HG02763 (cell line): ENCODE results near the gene MSH2.

Experiments used
- ATAC-seq: cut with Tn5 transposase; IDR thresholded peaks from one replicate; pipeline ENCODE4 v1.9.1; 2021; ENCODE audit warnings: mild to moderate bottlenecking, moderate library complexity; ENCODE audit not compliant: unreplicated experiment

The MSH2 gene

GRCh38 chr2:47471429-47472116 is 68.6 kb downstream of the MSH2 start:
- ATAC-seq = no peak

DNA sequence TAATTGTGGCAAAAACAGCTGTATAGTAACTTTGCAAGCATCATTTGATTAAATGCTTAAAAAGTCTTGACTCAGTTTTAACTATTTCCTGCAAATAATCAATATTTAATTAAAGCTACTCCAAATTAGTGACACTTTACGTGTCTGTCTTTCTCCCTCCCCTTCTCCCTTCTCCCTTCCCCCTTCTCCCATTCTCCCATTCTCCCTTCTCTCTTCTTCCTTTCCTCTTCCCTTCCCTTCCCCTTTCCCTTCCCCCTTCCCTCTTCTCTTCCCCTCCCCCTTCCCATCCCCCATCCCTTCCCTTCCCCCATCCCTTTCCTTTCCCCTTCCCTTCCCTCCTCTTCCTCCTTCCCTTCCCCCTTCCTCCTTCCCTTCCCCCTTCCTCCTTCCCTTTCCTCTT is 76.9 kb downstream of the MSH2 start:
- no peak for ATAC-seq

DNA sequence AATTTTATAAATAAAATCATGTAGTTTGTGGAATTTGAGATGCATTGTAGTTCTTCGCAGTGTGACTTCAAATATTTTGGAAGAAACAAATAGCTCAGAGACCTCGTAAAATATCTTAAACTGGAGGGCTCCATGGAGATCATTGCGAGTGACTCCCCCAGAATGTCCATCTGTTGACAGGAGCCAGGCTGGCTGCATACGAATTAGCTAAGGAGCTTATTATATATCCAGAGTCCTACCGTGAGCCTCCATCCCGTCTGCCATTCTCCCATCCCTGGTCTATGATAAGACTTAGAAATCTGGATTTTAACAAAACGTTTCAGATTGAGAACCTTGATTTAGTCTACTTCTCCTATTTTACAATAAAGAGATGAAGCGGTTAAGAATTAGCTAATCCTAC is 80.2 kb downstream of the MSH2 start:
- no peak for ATAC-seq

DNA sequence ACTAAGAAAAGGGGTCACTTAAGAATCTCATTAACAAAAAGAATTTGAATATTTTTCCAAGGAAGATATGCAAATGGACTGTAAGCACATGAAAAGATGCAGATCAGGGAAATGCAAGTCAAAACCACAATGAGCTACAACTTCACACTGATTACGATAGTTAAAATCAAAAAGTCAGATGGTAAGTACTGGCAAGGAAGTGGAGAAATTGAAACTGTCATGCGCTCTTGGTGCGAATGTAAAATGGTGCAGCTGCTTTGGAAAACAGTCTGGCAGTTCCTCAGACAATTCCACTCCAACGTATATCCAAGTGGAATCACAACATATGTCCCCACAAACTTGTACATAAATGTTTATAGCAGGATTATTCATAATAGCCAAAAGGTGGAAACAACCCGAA is 81.4 kb downstream of the MSH2 start:
- no peak for ATAC-seq

DNA sequence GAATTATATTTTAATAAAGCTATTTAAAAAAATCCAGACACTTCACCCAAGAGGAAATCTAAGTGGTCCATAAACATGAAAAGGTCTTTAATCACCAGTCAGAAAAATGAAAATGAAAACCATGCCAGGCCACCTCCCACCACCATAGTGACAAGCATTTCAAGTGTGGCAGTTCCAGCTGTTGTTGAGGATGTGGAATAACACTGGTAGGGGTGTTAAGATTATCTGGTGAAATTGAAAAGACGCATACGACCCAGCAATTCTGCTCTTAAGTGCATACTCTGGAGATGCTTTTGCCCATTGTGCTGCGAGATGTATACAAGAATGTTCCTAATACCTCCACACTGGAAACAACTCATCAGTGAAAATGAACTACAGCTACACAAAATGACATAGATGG is 82.2 kb downstream of the MSH2 start:
- no peak for ATAC-seq

- no peak for ATAC-seq
Observed at GRCh38 chr2:47485751-47486300, 82.9 kb downstream of the MSH2 start.

- ATAC-seq = no peak
Observed at GRCh38 chr2:47486841-47487497, 84.0 kb downstream of the MSH2 start.

- ATAC-seq = no peak
Observed at GRCh38 chr2:47487498-47487875, 84.5 kb downstream of the MSH2 start.

DNA sequence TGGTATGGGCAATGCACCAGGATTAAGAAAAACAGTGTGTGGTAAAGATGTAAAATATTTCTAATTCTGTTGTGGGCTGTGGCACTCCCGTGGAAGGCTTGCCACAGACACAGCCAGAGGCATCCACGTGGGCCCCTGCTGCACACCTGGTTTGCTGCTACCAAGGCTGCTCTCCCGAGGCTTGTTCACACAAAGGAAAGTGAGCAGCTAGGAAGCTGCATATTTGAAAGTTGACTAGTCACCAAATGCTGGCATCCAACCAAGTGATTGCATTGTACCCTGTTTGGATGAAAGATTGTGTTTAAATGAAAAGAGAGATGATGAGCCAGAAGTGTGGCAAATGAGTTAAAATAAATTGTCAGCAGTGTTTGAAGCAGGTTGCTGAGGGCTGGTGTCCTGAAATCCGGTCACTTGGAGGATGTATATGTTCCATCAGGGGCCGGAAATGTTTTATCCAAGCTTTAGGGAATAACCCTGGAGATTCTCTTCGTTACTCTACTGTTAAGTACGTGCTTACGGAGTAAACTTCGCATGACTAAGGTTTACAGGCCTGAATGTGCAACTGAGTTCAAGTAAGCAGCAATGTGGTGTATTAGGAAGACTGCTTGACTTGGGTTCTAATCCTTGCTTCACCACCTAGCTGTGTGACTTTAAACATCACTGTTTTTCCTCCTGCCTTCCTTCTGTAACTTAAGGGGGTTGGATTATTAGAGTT is 86.1 kb downstream of the MSH2 start:
- no peak for ATAC-seq

- no peak for ATAC-seq
Observed at GRCh38 chr2:47490406-47490805, 87.5 kb downstream of the MSH2 start.

DNA sequence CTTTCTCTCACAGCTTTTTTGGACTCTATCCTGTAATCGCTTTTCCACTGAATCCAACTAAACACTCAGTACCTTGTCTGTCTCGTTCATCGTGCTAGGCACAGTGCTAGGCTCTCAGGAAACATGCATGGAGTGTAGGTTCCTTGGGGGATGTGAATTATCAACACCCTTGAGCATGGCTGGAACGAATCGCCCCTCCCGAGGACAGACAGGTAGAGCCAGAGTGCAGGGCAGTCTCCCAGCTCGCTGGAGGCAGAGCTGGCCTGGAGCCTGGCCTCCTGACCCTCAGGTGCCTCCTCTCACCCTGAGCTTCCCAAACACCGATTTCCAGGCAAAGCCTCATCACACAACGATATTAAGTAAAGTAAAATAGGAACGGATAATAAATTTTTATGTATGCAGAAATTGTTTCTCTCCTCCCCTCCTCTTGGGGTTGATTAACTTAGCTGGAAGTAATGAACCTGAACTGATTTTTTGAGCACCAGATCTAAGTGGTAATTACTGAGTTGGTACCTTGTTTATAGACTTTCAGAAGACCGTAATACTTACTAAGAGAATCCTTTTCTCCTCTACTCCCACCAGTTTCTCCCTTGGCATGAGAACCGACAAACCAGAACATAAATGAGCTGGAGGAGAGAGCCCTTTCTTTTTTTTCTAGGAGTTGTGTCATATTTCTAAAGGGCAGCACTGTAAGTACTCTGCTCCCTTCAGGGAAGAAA is 90.5 kb downstream of the MSH2 start:
- no peak for ATAC-seq

GRCh38 chr2:47494267-47495130 is 91.5 kb downstream of the MSH2 start:
- ATAC-seq = no peak

DNA sequence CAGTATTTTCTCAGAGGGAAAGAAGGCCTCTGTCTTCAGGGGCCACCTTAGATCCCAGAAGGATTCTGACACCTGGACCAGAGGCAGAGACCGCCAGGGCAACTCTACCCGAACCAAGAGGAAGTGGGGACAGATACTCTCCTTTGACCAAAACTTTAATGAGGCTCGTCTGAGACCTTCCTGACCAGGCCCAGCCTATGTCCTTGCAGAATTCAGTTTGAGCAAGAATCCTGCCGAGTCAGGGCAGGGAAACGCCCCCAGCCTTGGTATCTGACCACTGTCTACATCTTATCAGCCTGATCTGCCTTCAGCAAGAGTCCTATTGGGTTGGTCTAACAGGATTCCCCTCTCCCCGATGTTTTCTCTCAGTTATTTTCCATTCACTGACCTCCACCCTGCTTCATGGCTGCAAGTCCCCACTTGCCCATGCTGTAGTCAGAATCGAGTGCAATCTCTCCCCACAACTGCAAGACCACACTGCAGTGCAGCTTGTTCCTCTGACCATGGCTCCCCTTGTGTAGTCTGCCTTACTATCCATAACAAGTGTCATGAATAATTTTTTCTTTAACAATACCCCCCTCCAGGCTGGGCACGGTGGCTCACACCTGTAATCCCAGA is 95.0 kb downstream of the MSH2 start:
- ATAC-seq = no peak

DNA sequence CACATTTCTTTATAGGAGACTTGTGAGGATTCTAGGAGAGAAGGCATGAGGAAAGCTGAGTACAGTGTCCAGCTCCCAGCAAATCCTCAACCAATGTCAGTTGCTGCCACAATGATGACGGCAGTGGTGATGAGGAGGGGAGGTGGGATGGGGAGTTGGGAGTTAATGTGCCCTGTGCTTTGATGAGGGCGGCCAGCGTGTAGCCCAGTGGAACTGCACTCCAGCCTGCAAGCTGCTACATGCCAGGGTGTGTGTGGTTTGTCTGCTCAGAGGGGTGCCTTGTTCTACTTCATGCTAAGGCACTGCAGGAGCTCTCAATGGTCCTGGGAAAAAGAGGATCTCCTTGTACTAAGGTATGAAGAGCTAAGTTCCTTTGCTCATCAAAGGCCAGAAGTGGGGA is 96.1 kb downstream of the MSH2 start:
- no peak for ATAC-seq

- ATAC-seq = no peak
Observed at GRCh38 chr2:47499621-47500309, 96.8 kb downstream of the MSH2 start.

- ATAC-seq = no peak
Observed at GRCh38 chr2:47501374-47502200, 98.6 kb downstream of the MSH2 start.

- peak; percentile 57 for ATAC-seq
Observed at GRCh38 chr2:47502498-47502897, 99.5 kb downstream of the MSH2 start.

DNA sequence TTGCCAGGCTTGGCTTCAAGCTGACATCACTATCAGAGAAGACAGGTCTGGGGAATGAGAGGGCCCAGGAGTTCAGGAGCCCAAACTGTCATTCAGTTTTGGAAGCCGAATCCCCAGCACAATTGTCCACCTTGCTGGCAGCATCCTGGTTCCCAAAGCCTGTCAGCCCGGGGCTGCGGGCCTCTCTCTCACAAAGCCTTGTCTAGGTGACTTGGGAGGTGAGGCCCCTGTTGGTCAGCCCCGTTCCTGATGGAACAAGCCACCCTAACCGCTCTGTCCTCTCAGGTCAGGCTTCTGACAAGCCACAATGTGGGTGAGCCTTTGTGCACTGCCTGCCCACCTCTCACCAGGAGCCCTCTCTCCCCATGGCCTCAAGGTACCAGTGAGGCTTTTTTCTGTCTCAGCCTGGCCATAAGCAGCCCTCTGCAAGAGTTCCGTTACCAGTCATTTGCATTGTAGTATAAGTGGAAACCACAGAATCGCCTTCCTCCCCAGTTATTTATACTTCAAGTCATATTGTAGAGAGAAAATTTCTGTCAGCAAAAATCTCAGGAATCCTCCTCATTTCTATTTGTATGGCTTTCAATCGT is 100.6 kb downstream of the MSH2 start:
- peak; percentile 62 for ATAC-seq
